BLaER1 (cell line): Measurements from ENCODE around the gene ITGAD.

Experiments
- H3K27ac ChIP-seq: shearing (Covaris generic); formaldehyde crosslinking; 2 replicates; pipeline ENCODE4 v1.8.1; 2022
- H3K27me3 ChIP-seq: shearing (Covaris generic); formaldehyde crosslinking; 2 replicates; pipeline ENCODE4 v1.8.1; 2022
- H3K36me3 ChIP-seq: shearing (Covaris generic); formaldehyde crosslinking; 2 replicates; pipeline ENCODE4 v1.8.1; 2022
- H3K4me1 ChIP-seq: shearing (Covaris generic); formaldehyde crosslinking; 2 replicates; pipeline ENCODE4 v1.8.1; 2022
- H3K4me2 ChIP-seq: shearing (Covaris generic); formaldehyde crosslinking; 2 replicates; pipeline ENCODE4 v1.8.1; 2022
- H3K4me3 ChIP-seq: shearing (Covaris generic); formaldehyde crosslinking; 2 replicates; pipeline ENCODE4 v1.8.1; 2022
- H3K9ac ChIP-seq: shearing (Covaris generic); formaldehyde crosslinking; 2 replicates; pipeline ENCODE4 v1.8.1; 2022
- H3K9me3 ChIP-seq: shearing (Covaris generic); formaldehyde crosslinking; 2 replicates; pipeline ENCODE4 v1.8.1; 2022
- H4K20me1 ChIP-seq: shearing (Covaris generic); formaldehyde crosslinking; 2 replicates; pipeline ENCODE4 v1.8.1; 2022
- Cebpa-rat ChIP-seq: shearing (Covaris generic); IDR thresholded peaks from 2 replicates; pipeline ENCODE4 v1.8.1; 2022

ITGAD gene

GRCh38 chr16:31382485-31383161, 10.5 kb upstream of the ITGAD start:
- peak; percentile 50; the same call in 1 of the 2 replicates for TF ChIP-seq Cebpa-rat
- Histone ChIP-seq H3K4me1 (no peaks in the 10 kb centered on the region), H3K4me3 (no peak overlapping the region), H4K20me1 (no peaks in the 10 kb centered on the region), H3K9me3 (no peaks in the 10 kb centered on the region), H3K27me3 (no peaks in the 10 kb centered on the region), H3K36me3 (no peaks in the 10 kb centered on the region), H3K9ac (no peak overlapping the region), H3K27ac (no peak overlapping the region), H3K4me2 (no peak overlapping the region)

- H3K9me3 ChIP-seq: no peaks in the 10 kb centered on the region
- no peaks in the 10 kb centered on the region for H4K20me1 ChIP-seq
- TF ChIP-seq Cebpa-rat: no peak
- H3K4me1 ChIP-seq: no peaks in the 10 kb centered on the region
- no peaks in the 10 kb centered on the region for H3K27me3 ChIP-seq
- no peak overlapping the region for H3K9ac ChIP-seq
- no peak overlapping the region for H3K27ac ChIP-seq
- no peaks in the 10 kb centered on the region for H3K36me3 ChIP-seq
- no peak overlapping the region for H3K4me3 ChIP-seq
- no peak overlapping the region for H3K4me2 ChIP-seq
Measured at GRCh38 chr16:31385680-31386079, 7.5 kb upstream of the ITGAD start.

- Histone ChIP-seq H3K4me2 (no peak overlapping the region), H3K27ac (no peak overlapping the region), H3K27me3 (no peaks in the 10 kb centered on the region), H4K20me1 (no peaks in the 10 kb centered on the region), H3K4me1 (no peaks in the 10 kb centered on the region), H3K9ac (no peak overlapping the region), H3K36me3 (no peaks in the 10 kb centered on the region), H3K9me3 (no peaks in the 10 kb centered on the region), H3K4me3 (no peak overlapping the region)
- TF ChIP-seq Cebpa-rat: no peak
Measured at GRCh38 chr16:31386157-31386984, 6.8 kb upstream of the ITGAD start.

- H3K27ac ChIP-seq: no peak overlapping the region
- no peak overlapping the region for H3K4me2 ChIP-seq
- H3K9me3 ChIP-seq: no peaks in the 10 kb centered on the region
- TF ChIP-seq Cebpa-rat: no peak
- H4K20me1 ChIP-seq: no peaks in the 10 kb centered on the region
- H3K4me1 ChIP-seq: peaks cover 11% of the 10 kb centered on the region
- no peak overlapping the region for H3K4me3 ChIP-seq
- H3K36me3 ChIP-seq: no peaks in the 10 kb centered on the region
- H3K27me3 ChIP-seq: no peaks in the 10 kb centered on the region
- H3K9ac ChIP-seq: no peak overlapping the region
Measured at GRCh38 chr16:31388535-31388934, 4.6 kb upstream of the ITGAD start.

GRCh38 chr16:31390504-31391041, 2.6 kb upstream of the ITGAD start:
- TF ChIP-seq Cebpa-rat: no peak
- Histone ChIP-seq H3K4me3 (no peak overlapping the region), H3K27me3 (no peaks in the 10 kb centered on the region), H4K20me1 (no peaks in the 10 kb centered on the region), H3K27ac (no peak overlapping the region), H3K4me1 (peaks cover 25% of the 10 kb centered on the region), H3K9ac (no peak overlapping the region), H3K4me2 (no peak overlapping the region), H3K9me3 (no peaks in the 10 kb centered on the region), H3K36me3 (no peaks in the 10 kb centered on the region)

GRCh38 chr16:31395647-31396046, 2.5 kb downstream of the ITGAD start:
- no peak overlapping the region for H3K9ac ChIP-seq
- no peak overlapping the region for H3K4me3 ChIP-seq
- TF ChIP-seq Cebpa-rat: no peak
- H3K36me3 ChIP-seq: no peaks in the 10 kb centered on the region
- peaks cover 13% of the 10 kb centered on the region for H3K9me3 ChIP-seq
- H3K27ac ChIP-seq: no peak overlapping the region
- no peaks in the 10 kb centered on the region for H3K27me3 ChIP-seq
- H4K20me1 ChIP-seq: no peaks in the 10 kb centered on the region
- peak overlapping the region; percentile 66 for H3K4me2 ChIP-seq
- peaks cover 64% of the 10 kb centered on the region for H3K4me1 ChIP-seq

GRCh38 chr16:31397096-31397660, 4.0 kb downstream of the ITGAD start:
- Histone ChIP-seq H3K4me3 (no peak overlapping the region), H3K9me3 (peaks cover 13% of the 10 kb centered on the region), H3K27ac (no peak overlapping the region), H4K20me1 (no peaks in the 10 kb centered on the region), H3K4me2 (no peak overlapping the region), H3K27me3 (no peaks in the 10 kb centered on the region), H3K36me3 (no peaks in the 10 kb centered on the region), H3K9ac (no peak overlapping the region), H3K4me1 (peaks cover 77% of the 10 kb centered on the region)
- no peak for TF ChIP-seq Cebpa-rat

GRCh38 chr16:31397701-31398100, 4.6 kb downstream of the ITGAD start:
- H3K36me3 ChIP-seq: no peaks in the 10 kb centered on the region
- H3K4me3 ChIP-seq: no peak overlapping the region
- peaks cover 13% of the 10 kb centered on the region for H3K9me3 ChIP-seq
- H3K27ac ChIP-seq: no peak overlapping the region
- no peak overlapping the region for H3K9ac ChIP-seq
- H4K20me1 ChIP-seq: no peaks in the 10 kb centered on the region
- peaks cover 74% of the 10 kb centered on the region for H3K4me1 ChIP-seq
- H3K27me3 ChIP-seq: no peaks in the 10 kb centered on the region
- 0 out of 2 replicates have a peak overlapping the region, but pooled peaks have one; percentile 14 for H3K4me2 ChIP-seq
- no peak for TF ChIP-seq Cebpa-rat

- Histone ChIP-seq H3K27ac (0 out of 2 replicates have a peak overlapping the region, but pooled peaks have one; percentile 13), H4K20me1 (no peaks in the 10 kb centered on the region), H3K36me3 (no peaks in the 10 kb centered on the region), H3K4me3 (no peak overlapping the region), H3K4me2 (peak overlapping the region; percentile 69), H3K9me3 (peaks cover 13% of the 10 kb centered on the region), H3K4me1 (peaks cover 67% of the 10 kb centered on the region), H3K27me3 (no peaks in the 10 kb centered on the region), H3K9ac (no peak overlapping the region)
- peak; percentile 55; the same call in 1 of the 2 replicates for TF ChIP-seq Cebpa-rat
Measured at GRCh38 chr16:31400191-31400590, 7.1 kb downstream of the ITGAD start.

- TF ChIP-seq Cebpa-rat: no peak
- Histone ChIP-seq H3K9me3 (peaks cover 13% of the 10 kb centered on the region), H3K36me3 (no peaks in the 10 kb centered on the region), H3K27me3 (no peaks in the 10 kb centered on the region), H3K27ac (no peak overlapping the region), H4K20me1 (no peaks in the 10 kb centered on the region), H3K4me1 (peaks cover 54% of the 10 kb centered on the region), H3K4me3 (no peak overlapping the region), H3K9ac (no peak overlapping the region), H3K4me2 (peak overlapping the region; percentile 69)
Measured at GRCh38 chr16:31401436-31401835, 8.3 kb downstream of the ITGAD start.
